Choroid plexus epithelial cell (primary cell): Measurements from ENCODE around the gene CD83.

Experiments used
- DNase-seq: peaks from one replicate; pipeline ENCODE4 v3.0.0-alpha.2; 2010; ENCODE audit warnings: low read depth
- H3K4me3 ChIP-seq: 2 replicates; pipeline ENCODE4 v1.5.1; 2011; ENCODE audit warnings: low read depth, mild to moderate bottlenecking, control low read depth, low read length, moderate library complexity
- CTCF ChIP-seq: conservative IDR thresholded peaks from 2 replicates; pipeline ENCODE4 v1.5.1; 2011; ENCODE audit warnings: low read depth, mild to moderate bottlenecking, control low read depth, inconsistent platforms, low read length, moderate library complexity

The CD83 gene

GRCh38 chr6:14130435-14131075 lies 13.0 kb downstream of the CD83 start:
- no peak for TF ChIP-seq CTCF
- no peak overlapping the region for H3K4me3 ChIP-seq
- DNase-seq, result no peak

GRCh38 chr6:14131579-14131978 lies 14.0 kb downstream of the CD83 start:
- no peak for DNase-seq
- H3K4me3 ChIP-seq, result no peak overlapping the region
- no peak for TF ChIP-seq CTCF

- no peak for DNase-seq
- no peak overlapping the region for H3K4me3 ChIP-seq
These were observed 14.8 kb downstream of the CD83 start for GRCh38 chr6:14132244-14132920.

GRCh38 chr6:14132921-14133275 lies 15.3 kb downstream of the CD83 start:
- TF ChIP-seq CTCF, result no peak
- DNase-seq, result no peak
- no peak overlapping the region for H3K4me3 ChIP-seq

More at GRCh38 chr6:14132244-14132920, 14.8 kb downstream of the CD83 start:
- no peak for TF ChIP-seq CTCF

- TF ChIP-seq CTCF, result no peak
- no peak for DNase-seq
These were observed 16.8 kb downstream of the CD83 start for GRCh38 chr6:14134211-14134910.

GRCh38 chr6:14135893-14136539 lies 18.4 kb downstream of the CD83 start:
- TF ChIP-seq CTCF, result no peak
- H3K4me3 ChIP-seq, result no peak overlapping the region
- no peak for DNase-seq

More at GRCh38 chr6:14134211-14134910, 16.8 kb downstream of the CD83 start:
- H3K4me3 ChIP-seq, result no peak overlapping the region
